ENCODE measurements around the gene HOXA5. TPM values are rescaled to one million over a fixed set of nuclear protein-coding genes. Genes with fewer than 3 reads are reported as not detected.

The HOXA5 gene
- total and polyA plus RNA-seq, 5 donors from 2014 or later = not detected

- Mint-ChIP-seq H3K4me3 (no peak overlapping the region), H3K27ac (no peak overlapping the region), H3K36me3 (no peaks in the 10 kb centered on the region), H3K4me1 (no peaks in the 10 kb centered on the region), H3K27me3 (peaks cover 59% of the 10 kb centered on the region), H3K9me3 (peaks cover 0 to 2% (median 0%) of the 10 kb centered on the region in 7 donors)
- DNase-seq (no peak), ATAC-seq (ENCODE audit: low read depth in 2 of 2) (no peak)
- Histone ChIP-seq H3K27me3 (ENCODE audit: control insufficient read depth, insufficient read depth, low read length) (peaks cover 21% of the 10 kb centered on the region), H3K27ac (ENCODE audit: insufficient read depth, low read length, poor library complexity, severe bottlenecking) (no peak overlapping the region), H3K4me1 (ENCODE audit: control insufficient read depth, insufficient read depth, low read length, poor library complexity, severe bottlenecking) (no peaks in the 10 kb centered on the region), H3K9me3 (ENCODE audit: control insufficient read depth in 2 of 2, low read length in 2 of 2) (no peaks in the 10 kb centered on the region), H3K4me3 (ENCODE audit: low read depth, low read length) (no peak overlapping the region), H3K36me3 (ENCODE audit: control insufficient read depth, insufficient read depth, low read length) (no peaks in the 10 kb centered on the region)
These were observed 3.2 kb downstream of the HOXA5 start for GRCh38 chr7:27140126-27140857.

GRCh38 chr7:27139334-27140125, 4.0 kb downstream of the HOXA5 start:
- DNase-seq = no peak
- no peaks in the 10 kb centered on the region for H3K36me3 ChIP-seq (ENCODE audit: control insufficient read depth, insufficient read depth, low read length)
- peaks cover 66% of the 10 kb centered on the region for H3K27me3 Mint-ChIP-seq

GRCh38 chr7:27138985-27139333, 4.5 kb downstream of the HOXA5 start:
- Mint-ChIP-seq H3K4me3 (no peak overlapping the region), H3K36me3 (no peaks in the 10 kb centered on the region)

More at GRCh38 chr7:27139334-27140125, 4.0 kb downstream of the HOXA5 start:
- H3K27ac Mint-ChIP-seq = no peak overlapping the region
- H3K4me1 Mint-ChIP-seq = no peaks in the 10 kb centered on the region
- Histone ChIP-seq H3K4me1 (ENCODE audit: control insufficient read depth, insufficient read depth, low read length, poor library complexity, severe bottlenecking) (no peaks in the 10 kb centered on the region), H3K4me3 (ENCODE audit: low read depth, low read length) (no peak overlapping the region), H3K9me3 (ENCODE audit: control insufficient read depth in 2 of 2, low read length in 2 of 2) (no peaks in the 10 kb centered on the region), H3K27ac (ENCODE audit: insufficient read depth, low read length, poor library complexity, severe bottlenecking) (no peak overlapping the region), H3K27me3 (ENCODE audit: control insufficient read depth, insufficient read depth, low read length) (peaks cover 24% of the 10 kb centered on the region)
- no peaks in the 10 kb centered on the region for H3K36me3 Mint-ChIP-seq
- no peak overlapping the region for H3K4me3 Mint-ChIP-seq
- ATAC-seq (ENCODE audit: low read depth in 2 of 2) = no peak
- peaks cover 0 to 2% (median 0%) of the 10 kb centered on the region in 7 donors for H3K9me3 Mint-ChIP-seq

GRCh38 chr7:27138472-27138871, 5.0 kb downstream of the HOXA5 start:
- Histone ChIP-seq H3K27me3 (ENCODE audit: control insufficient read depth, insufficient read depth, low read length) (peaks cover 27% of the 10 kb centered on the region), H3K9me3 (ENCODE audit: control insufficient read depth in 2 of 2, low read length in 2 of 2) (no peaks in the 10 kb centered on the region), H3K36me3 (ENCODE audit: control insufficient read depth, insufficient read depth, low read length) (no peaks in the 10 kb centered on the region), H3K4me1 (ENCODE audit: control insufficient read depth, insufficient read depth, low read length, poor library complexity, severe bottlenecking) (no peaks in the 10 kb centered on the region), H3K4me3 (ENCODE audit: low read depth, low read length) (no peak overlapping the region), H3K27ac (ENCODE audit: insufficient read depth, low read length, poor library complexity, severe bottlenecking) (no peak overlapping the region)
- Mint-ChIP-seq H3K9me3 (peaks cover 0 to 2% (median 0%) of the 10 kb centered on the region in 7 donors), H3K36me3 (no peaks in the 10 kb centered on the region), H3K27me3 (peaks cover 69% of the 10 kb centered on the region), H3K4me3 (no peak overlapping the region), H3K4me1 (no peaks in the 10 kb centered on the region), H3K27ac (no peak overlapping the region)
- ATAC-seq (ENCODE audit: low read depth in 2 of 2) (no peak), DNase-seq (no peak)

More at GRCh38 chr7:27138985-27139333, 4.5 kb downstream of the HOXA5 start:
- no peaks in the 10 kb centered on the region for H3K4me1 ChIP-seq (ENCODE audit: control insufficient read depth, insufficient read depth, low read length, poor library complexity, severe bottlenecking)
- H3K4me3 ChIP-seq (ENCODE audit: low read depth, low read length) = no peak overlapping the region
- Mint-ChIP-seq H3K9me3 (peaks cover 0 to 2% (median 0%) of the 10 kb centered on the region in 7 donors), H3K27me3 (peaks cover 66% of the 10 kb centered on the region), H3K4me1 (no peaks in the 10 kb centered on the region), H3K27ac (no peak overlapping the region)
- DNase-seq = no peak
- H3K27ac ChIP-seq (ENCODE audit: insufficient read depth, low read length, poor library complexity, severe bottlenecking) = no peak overlapping the region
- H3K9me3 ChIP-seq (ENCODE audit: control insufficient read depth in 2 of 2, low read length in 2 of 2) = no peaks in the 10 kb centered on the region
- H3K36me3 ChIP-seq (ENCODE audit: control insufficient read depth, insufficient read depth, low read length) = no peaks in the 10 kb centered on the region
- H3K27me3 ChIP-seq (ENCODE audit: control insufficient read depth, insufficient read depth, low read length) = peaks cover 28% of the 10 kb centered on the region
- no peak for ATAC-seq (ENCODE audit: low read depth in 2 of 2)

GRCh38 chr7:27137640-27138315, 5.7 kb downstream of the HOXA5 start:
- H3K36me3 Mint-ChIP-seq = no peaks in the 10 kb centered on the region
- DNase-seq (no peak), ATAC-seq (ENCODE audit: low read depth in 2 of 2) (no peak)
- peaks cover 76% of the 10 kb centered on the region for H3K27me3 Mint-ChIP-seq
- Histone ChIP-seq H3K27ac (ENCODE audit: insufficient read depth, low read length, poor library complexity, severe bottlenecking) (no peak overlapping the region), H3K27me3 (ENCODE audit: control insufficient read depth, insufficient read depth, low read length) (peaks cover 26% of the 10 kb centered on the region), H3K4me3 (ENCODE audit: low read depth, low read length) (no peak overlapping the region), H3K4me1 (ENCODE audit: control insufficient read depth, insufficient read depth, low read length, poor library complexity, severe bottlenecking) (no peaks in the 10 kb centered on the region), H3K36me3 (ENCODE audit: control insufficient read depth, insufficient read depth, low read length) (no peaks in the 10 kb centered on the region), H3K9me3 (ENCODE audit: control insufficient read depth in 2 of 2, low read length in 2 of 2) (no peaks in the 10 kb centered on the region)
- H3K4me1 Mint-ChIP-seq = no peaks in the 10 kb centered on the region
- no peak overlapping the region for H3K4me3 Mint-ChIP-seq
- H3K9me3 Mint-ChIP-seq = peaks cover 0 to 2% (median 0%) of the 10 kb centered on the region in 7 donors
- H3K27ac Mint-ChIP-seq = no peak overlapping the region

GRCh38 chr7:27134392-27134791, 9.1 kb downstream of the HOXA5 start:
- H3K36me3 Mint-ChIP-seq = no peaks in the 10 kb centered on the region
- peaks cover 72% of the 10 kb centered on the region for H3K27me3 Mint-ChIP-seq
- peaks cover 3% of the 10 kb centered on the region for H3K4me1 ChIP-seq (ENCODE audit: control insufficient read depth, insufficient read depth, low read length, poor library complexity, severe bottlenecking)
- H3K4me1 Mint-ChIP-seq = peaks cover 0 to 5% (median 0%) of the 10 kb centered on the region in 4 donors
- H3K4me3 Mint-ChIP-seq = no peak overlapping the region
- no peak for DNase-seq
- H3K9me3 ChIP-seq (ENCODE audit: control insufficient read depth in 2 of 2, low read length in 2 of 2) = no peaks in the 10 kb centered on the region
- H3K36me3 ChIP-seq (ENCODE audit: control insufficient read depth, insufficient read depth, low read length) = no peaks in the 10 kb centered on the region
- peaks cover 0 to 2% (median 0%) of the 10 kb centered on the region in 7 donors for H3K9me3 Mint-ChIP-seq
- no peak overlapping the region for H3K27ac Mint-ChIP-seq
- no peak overlapping the region for H3K4me3 ChIP-seq (ENCODE audit: low read depth, low read length)
- no peak overlapping the region for H3K27ac ChIP-seq (ENCODE audit: insufficient read depth, low read length, poor library complexity, severe bottlenecking)
- ATAC-seq (ENCODE audit: low read depth in 2 of 2) = no peak
- peaks cover 34% of the 10 kb centered on the region for H3K27me3 ChIP-seq (ENCODE audit: control insufficient read depth, insufficient read depth, low read length)

GRCh38 chr7:27133409-27134231, 9.9 kb downstream of the HOXA5 start:
- no peaks in the 10 kb centered on the region for H3K36me3 Mint-ChIP-seq
- H3K9me3 Mint-ChIP-seq = peaks cover 0 to 2% (median 0%) of the 10 kb centered on the region in 7 donors
- Histone ChIP-seq H3K4me1 (ENCODE audit: control insufficient read depth, insufficient read depth, low read length, poor library complexity, severe bottlenecking) (peaks cover 3% of the 10 kb centered on the region), H3K27ac (ENCODE audit: insufficient read depth, low read length, poor library complexity, severe bottlenecking) (no peak overlapping the region), H3K36me3 (ENCODE audit: control insufficient read depth, insufficient read depth, low read length) (no peaks in the 10 kb centered on the region), H3K27me3 (ENCODE audit: control insufficient read depth, insufficient read depth, low read length) (peaks cover 35% of the 10 kb centered on the region), H3K4me3 (ENCODE audit: low read depth, low read length) (no peak overlapping the region), H3K9me3 (ENCODE audit: control insufficient read depth in 2 of 2, low read length in 2 of 2) (no peaks in the 10 kb centered on the region)
- DNase-seq (no peak), ATAC-seq (ENCODE audit: low read depth in 2 of 2) (no peak)
- H3K27me3 Mint-ChIP-seq = peaks cover 76% of the 10 kb centered on the region
- H3K27ac Mint-ChIP-seq = no peak overlapping the region
- H3K4me1 Mint-ChIP-seq = peaks cover 0 to 7% (median 0%) of the 10 kb centered on the region in 4 donors
- no peak overlapping the region for H3K4me3 Mint-ChIP-seq
